Uterus (tissue), 2 donors: Measurements from ENCODE around the gene KLHL40.

Experiments used
- CTCF ChIP-seq, 4 experiments: fragments of 200-600 bp in 2 of 4; fragments of 450-650 bp in 2 of 4; sonication (generic) in 2 of 4; IDR thresholded peaks; one replicate each; pipeline ENCODE4 v1.5.1; 2016 to 2019; ENCODE audit warnings: antibody characterized with exemption in 4 of 4, mild to moderate bottlenecking in 2 of 4, moderate library complexity in 1 of 4
- POLR2A ChIP-seq, 2 donors: fragments of 450-650 bp; IDR thresholded peaks; one replicate each; pipeline ENCODE4 v1.6.1; 2016; ENCODE audit warnings: antibody characterized with exemption in 2 of 2, mild to moderate bottlenecking in 1 of 2, moderate library complexity in 1 of 2

- TF ChIP-seq CTCF (IDR thresholded peaks at IDR 0.05) (no peak), POLR2A (IDR thresholded peaks at IDR 0.05) (no peak)
These were observed 33.9 kb upstream of the KLHL40 start for GRCh38 chr3:42651248-42652091.
